Prostate gland (tissue), 2 donors: ENCODE data around the gene SNX6. TPM values are rescaled to one million over a fixed set of nuclear protein-coding genes. Genes with fewer than 3 reads are reported as not detected.

Experiments used
- DNase-seq: peaks from one replicate; pipeline ENCODE4 v3.0.0-alpha.2; 2019; ENCODE audit warnings: low spot score
- H3K27ac ChIP-seq, 2 donors: fragments of 200-600 bp; sonication (generic); 2 replicates each; pipeline ENCODE4 v1.5.1; 2017 to 2019
- H3K27me3 ChIP-seq: fragments of 200-600 bp; sonication (generic); replicated peaks from 2 replicates; pipeline ENCODE4 v1.5.1; 2019; ENCODE audit not compliant: insufficient read depth
- H3K36me3 ChIP-seq, 2 donors: fragments of 200-600 bp; sonication (generic); 1 replicate in 1 of 2; 2 replicates in 1 of 2; pipeline versions ENCODE4 v1.5.1 to v1.8.1; 2017 to 2019
- H3K4me1 ChIP-seq: fragments of 200-600 bp; sonication (generic); replicated peaks from 2 replicates; pipeline ENCODE4 v1.5.1; 2019
- H3K4me3 ChIP-seq, 2 donors: fragments of 200-600 bp; sonication (generic); 2 replicates each; pipeline ENCODE4 v1.5.1; 2017 to 2019
- H3K9me3 ChIP-seq: fragments of 200-600 bp; sonication (generic); 2 replicates; pipeline ENCODE4 v1.5.1; 2017
- POLR2A ChIP-seq: fragments of 450-650 bp; IDR thresholded peaks from one replicate; pipeline ENCODE4 v1.6.1; 2016; ENCODE audit warnings: antibody characterized with exemption, mild to moderate bottlenecking
- POLR2AphosphoS5 ChIP-seq: sonication (generic); formaldehyde crosslinking; IDR thresholded peaks from one replicate; pipeline ENCODE4 v1.6.1; 2017; ENCODE audit warnings: antibody characterized with exemption
- WGBS: methylation state at CpG from one replicate; pipeline ENCODE4 v1.1.5; 2018; 5-methylcytosine and 5-hydroxymethylcytosine counted together
- intact Hi-C: fragments of 100-400 bp; cut with DNase I; formaldehyde crosslinking; loops from one replicate; pipeline ENCODE4 v1.14.2; 2022
- total RNA-seq, 2 donors: library from RNA; depleted of rRNA; stranded (reverse); fragments of >200 nt; gene quantifications; one replicate each; pipeline ENCODE4 v1.1.0, GENCODE V29; 2016
- TF ChIP-seq, protein P1 (sequence below), 4 experiments: fragments of 200-600 bp in 2 of 4; fragments of 450-650 bp in 2 of 4; sonication (generic) in 2 of 4; IDR thresholded peaks; 1 replicate in 3 of 4; 2 replicates in 1 of 4; pipeline ENCODE4 v1.5.1; 2016 to 2019; ENCODE audit warnings: antibody characterized with exemption in 4 of 4, mild to moderate bottlenecking in 2 of 4, moderate library complexity in 2 of 4

The SNX6 gene
- total RNA-seq, 2 donors from 2014 or later = 116 to 128 TPM

- no peak overlapping the region for H3K4me3 ChIP-seq
- no peak for DNase-seq
- TF ChIP-seq POLR2A (no peak), POLR2AphosphoS5 (no peak)
- TF ChIP-seq, protein P1, sequence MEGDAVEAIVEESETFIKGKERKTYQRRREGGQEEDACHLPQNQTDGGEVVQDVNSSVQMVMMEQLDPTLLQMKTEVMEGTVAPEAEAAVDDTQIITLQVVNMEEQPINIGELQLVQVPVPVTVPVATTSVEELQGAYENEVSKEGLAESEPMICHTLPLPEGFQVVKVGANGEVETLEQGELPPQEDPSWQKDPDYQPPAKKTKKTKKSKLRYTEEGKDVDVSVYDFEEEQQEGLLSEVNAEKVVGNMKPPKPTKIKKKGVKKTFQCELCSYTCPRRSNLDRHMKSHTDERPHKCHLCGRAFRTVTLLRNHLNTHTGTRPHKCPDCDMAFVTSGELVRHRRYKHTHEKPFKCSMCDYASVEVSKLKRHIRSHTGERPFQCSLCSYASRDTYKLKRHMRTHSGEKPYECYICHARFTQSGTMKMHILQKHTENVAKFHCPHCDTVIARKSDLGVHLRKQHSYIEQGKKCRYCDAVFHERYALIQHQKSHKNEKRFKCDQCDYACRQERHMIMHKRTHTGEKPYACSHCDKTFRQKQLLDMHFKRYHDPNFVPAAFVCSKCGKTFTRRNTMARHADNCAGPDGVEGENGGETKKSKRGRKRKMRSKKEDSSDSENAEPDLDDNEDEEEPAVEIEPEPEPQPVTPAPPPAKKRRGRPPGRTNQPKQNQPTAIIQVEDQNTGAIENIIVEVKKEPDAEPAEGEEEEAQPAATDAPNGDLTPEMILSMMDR (IDR thresholded peaks at IDR 0.05) = no peak
- no peaks in the 10 kb centered on the region for H3K9me3 ChIP-seq
- intact Hi-C loops = no loop called here
- no peaks in the 10 kb centered on the region for H3K4me1 ChIP-seq
- H3K27ac ChIP-seq = no peak overlapping the region
- 90% methylated on average over 3 of the region's 3 CpGs for WGBS
- H3K36me3 ChIP-seq = no peaks in the 10 kb centered on the region
- no peaks in the 10 kb centered on the region for H3K27me3 ChIP-seq
Observed at GRCh38 chr14:34620839-34621238, 9.1 kb downstream of the SNX6 start.

- TF ChIP-seq, protein P1 (IDR thresholded peaks at IDR 0.05) = no peak
- TF ChIP-seq POLR2A (no peak), POLR2AphosphoS5 (no peak)
- intact Hi-C loops = no loop called here
- H3K4me3 ChIP-seq = no peak overlapping the region
- no peak for DNase-seq
- no peak overlapping the region for H3K27ac ChIP-seq
- 97% methylated on average over 2 of the region's 2 CpGs for WGBS
- no peaks in the 10 kb centered on the region for H3K9me3 ChIP-seq
- no peaks in the 10 kb centered on the region for H3K27me3 ChIP-seq
- no peaks in the 10 kb centered on the region for H3K36me3 ChIP-seq
- H3K4me1 ChIP-seq = no peaks in the 10 kb centered on the region
Observed at GRCh38 chr14:34620115-34620514, 9.8 kb downstream of the SNX6 start.

- DNase-seq = no peak
- WGBS = 74% methylated on average over 3 of the region's 3 CpGs
- Histone ChIP-seq H3K27me3 (no peaks in the 10 kb centered on the region), H3K36me3 (no peaks in the 10 kb centered on the region), H3K27ac (no peak overlapping the region), H3K9me3 (no peaks in the 10 kb centered on the region), H3K4me1 (no peaks in the 10 kb centered on the region), H3K4me3 (no peak overlapping the region)
- intact Hi-C loops = no loop called here
- TF ChIP-seq POLR2A (no peak), POLR2AphosphoS5 (no peak)
- TF ChIP-seq, protein P1 (IDR thresholded peaks at IDR 0.05) = no peak
Observed at GRCh38 chr14:34619471-34619870, 10.5 kb downstream of the SNX6 start.

GRCh38 chr14:34616360-34616759, 13.6 kb downstream of the SNX6 start:
- H3K4me3 ChIP-seq = no peak overlapping the region
- WGBS = 92% methylated on average over 6 of the region's 6 CpGs
- no peaks in the 10 kb centered on the region for H3K36me3 ChIP-seq

GRCh38 chr14:34615507-34615906, 14.4 kb downstream of the SNX6 start:
- Histone ChIP-seq H3K4me1 (no peaks in the 10 kb centered on the region), H3K27me3 (no peaks in the 10 kb centered on the region), H3K27ac (no peak overlapping the region), H3K4me3 (no peak overlapping the region), H3K36me3 (no peaks in the 10 kb centered on the region), H3K9me3 (no peaks in the 10 kb centered on the region)
- DNase-seq = no peak
- 98% methylated on average over 6 of the region's 6 CpGs for WGBS
- TF ChIP-seq, protein P1 (IDR thresholded peaks at IDR 0.05) = no peak
- no peak for TF ChIP-seq POLR2AphosphoS5
- TF ChIP-seq POLR2A = no peak
- intact Hi-C loops = no loop called here

More at GRCh38 chr14:34616360-34616759, 13.6 kb downstream of the SNX6 start:
- no peak for TF ChIP-seq POLR2AphosphoS5
- TF ChIP-seq POLR2A = no peak
- TF ChIP-seq, protein P1 (IDR thresholded peaks at IDR 0.05) = no peak
- DNase-seq = no peak
- Histone ChIP-seq H3K27me3 (no peaks in the 10 kb centered on the region), H3K4me1 (no peaks in the 10 kb centered on the region), H3K9me3 (no peaks in the 10 kb centered on the region), H3K27ac (no peak overlapping the region)
- intact Hi-C loops = no loop called here
